ENCODE results near the gene IL5.
"Not testable (repeated sequence)": the region's sequence is repeated elsewhere in the genome, so short reads cannot be mapped to it uniquely, and the experiment has no call there.

IL5 gene

DNA sequence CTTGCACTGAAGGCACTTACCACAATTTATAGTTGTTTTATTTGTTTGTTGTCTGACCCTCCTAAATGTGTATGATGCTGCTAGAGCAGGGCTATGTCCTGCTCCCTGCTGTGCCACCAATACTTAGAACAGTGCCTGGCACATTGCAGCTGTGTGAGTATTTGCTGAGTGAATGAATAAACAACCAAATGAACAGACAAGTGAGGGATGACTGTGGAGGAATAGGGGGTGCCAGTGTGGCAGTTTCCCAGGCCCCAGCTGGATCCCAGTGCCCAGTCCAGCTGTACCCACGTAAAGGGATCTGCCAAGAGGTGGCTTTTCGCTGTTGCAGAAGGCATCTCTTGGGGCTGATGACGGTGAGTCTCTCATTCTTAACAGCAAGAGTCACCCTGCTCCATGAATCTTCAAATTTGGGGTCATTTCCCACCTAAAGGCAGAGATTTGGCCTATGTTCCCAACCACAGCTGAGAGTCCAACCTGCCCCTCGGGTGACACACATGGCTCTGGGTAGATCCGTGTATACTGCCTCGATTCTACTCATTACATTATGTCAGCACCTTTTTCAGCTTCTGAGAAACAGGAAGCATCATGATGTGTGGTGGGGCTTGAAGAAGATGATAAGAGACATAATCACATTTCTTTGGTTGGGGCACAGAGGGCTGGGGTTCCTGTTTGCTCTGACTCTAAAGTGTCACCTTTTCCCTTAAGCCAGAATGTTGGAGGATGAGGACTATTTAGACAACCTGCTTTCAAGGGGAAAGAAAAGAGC lies 14.3 kb downstream of the IL5 start:
- peak; percentile 49 for DNase-seq

- no peak for DNase-seq
Observed at GRCh38 chr5:132528021-132528420, 15.3 kb downstream of the IL5 start.

GRCh38 chr5:132526974-132527564 lies 16.3 kb downstream of the IL5 start:
- DNase-seq: no peak

DNA sequence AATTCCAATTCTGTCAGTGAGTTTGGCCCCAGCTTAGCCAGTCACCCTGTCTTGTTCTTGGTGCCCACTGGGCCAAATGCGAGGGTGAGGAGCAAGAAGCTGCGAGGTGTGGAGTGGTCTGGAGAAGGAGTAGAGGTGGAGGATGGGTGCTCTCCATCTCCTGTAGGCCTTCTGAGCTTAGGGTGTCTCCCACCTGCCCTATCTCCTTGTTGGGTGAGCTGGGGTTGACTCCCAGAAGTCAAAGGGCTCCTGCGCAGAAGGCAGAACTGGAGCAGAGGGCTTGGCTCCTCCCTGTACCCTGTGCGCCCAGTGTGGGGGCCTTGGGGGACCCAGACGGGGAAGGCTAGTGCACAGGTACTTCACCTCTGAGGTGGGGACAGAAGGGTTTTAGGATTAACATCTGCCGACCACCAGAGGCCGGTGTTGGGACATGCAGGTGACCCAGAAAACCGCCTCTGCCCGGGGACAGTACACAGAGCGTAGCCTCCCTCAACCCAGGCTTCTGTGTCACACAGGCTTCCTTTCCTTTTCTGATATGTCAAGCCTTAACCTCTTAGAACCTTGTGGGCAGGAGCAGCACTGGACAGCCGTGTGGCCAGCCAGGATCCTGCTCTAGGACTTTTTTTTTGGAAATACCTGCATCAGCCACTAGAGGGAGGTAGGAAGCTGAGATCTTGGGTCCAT lies 16.9 kb downstream of the IL5 start:
- DNase-seq: peak; percentile 65

DNA sequence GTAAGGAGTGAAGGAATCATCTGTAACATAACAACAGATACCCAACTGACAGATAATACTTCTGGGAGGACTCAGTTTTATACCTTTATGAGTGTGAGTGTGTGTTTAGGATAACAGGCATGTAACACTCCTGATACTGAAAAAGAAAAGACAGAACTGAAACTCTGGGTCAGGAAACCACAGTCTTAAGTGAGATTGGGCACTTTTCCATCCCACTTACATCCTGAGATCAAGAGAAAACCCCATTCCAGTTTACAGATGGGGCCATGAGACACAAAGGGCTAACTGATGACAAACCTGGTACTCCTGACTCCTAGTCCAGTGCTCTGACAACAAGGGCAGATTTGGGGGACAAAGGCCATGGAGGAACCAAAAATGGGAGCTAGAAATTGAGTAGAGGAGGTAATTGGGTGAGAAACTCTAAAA lies 18.0 kb downstream of the IL5 start:
- DNase-seq: peak; percentile 60

DNA sequence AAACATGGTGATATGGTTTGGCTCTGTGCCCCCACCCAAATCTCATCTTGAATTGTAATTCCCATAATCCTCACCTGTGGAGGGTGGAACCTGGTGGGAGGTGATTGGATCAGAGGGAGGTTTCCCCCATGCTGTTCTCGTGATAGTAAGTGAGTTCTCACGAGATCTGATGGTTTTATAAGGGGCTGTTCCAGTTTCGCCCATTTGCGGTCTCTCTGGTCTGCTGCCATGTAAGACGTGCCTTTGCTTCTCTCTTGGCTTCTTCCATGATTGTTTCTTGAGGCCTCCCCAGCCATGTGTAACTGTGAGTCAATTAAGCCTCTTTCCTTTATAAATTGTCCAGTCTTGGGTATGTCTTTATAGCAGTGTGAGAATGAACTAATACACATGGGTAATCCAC lies 18.4 kb downstream of the IL5 start:
- not testable (repeated sequence) for DNase-seq

- DNase-seq: not testable (repeated sequence)
Observed at GRCh38 chr5:132522067-132522466, 21.3 kb downstream of the IL5 start.

DNA sequence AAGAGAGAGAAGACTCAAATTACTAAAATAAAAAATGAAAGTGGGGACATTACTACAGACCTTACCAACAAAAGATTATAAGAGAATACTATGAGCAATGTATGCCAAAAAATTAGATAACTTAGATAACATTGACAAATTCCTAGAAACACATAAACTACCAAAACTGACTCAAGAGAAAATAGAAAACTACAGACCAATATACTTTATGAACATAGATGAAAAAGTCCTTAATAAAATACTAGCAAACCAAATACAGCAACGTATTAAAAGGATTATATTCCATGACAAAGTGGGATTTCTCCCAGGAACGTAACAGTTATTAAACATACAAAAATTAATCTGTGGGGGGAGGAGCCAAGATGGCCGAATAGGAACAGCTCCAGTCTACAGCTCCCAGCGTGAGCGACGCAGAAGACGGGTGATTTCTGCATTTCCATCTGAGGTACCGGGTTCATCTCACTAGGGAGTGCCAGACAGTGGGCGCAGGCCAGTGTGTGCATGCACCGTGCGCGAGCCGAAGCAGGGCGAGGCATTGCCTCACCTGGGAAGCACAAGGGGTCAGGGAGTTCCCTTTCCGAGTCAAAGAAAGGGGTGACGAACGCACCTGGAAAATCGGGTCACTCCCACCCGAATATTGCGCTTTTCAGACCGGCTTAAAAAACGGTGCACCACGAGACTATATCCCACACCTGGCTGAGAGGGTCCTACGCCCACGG lies 29.5 kb downstream of the IL5 start:
- not testable (repeated sequence) for DNase-seq

GRCh38 chr5:132510076-132510475 lies 33.2 kb downstream of the IL5 start:
- DNase-seq: no peak

GRCh38 chr5:132506094-132506692 lies 37.1 kb downstream of the IL5 start:
- DNase-seq: peak; percentile 44

- DNase-seq: no peak
Observed at GRCh38 chr5:132505641-132506040, 37.7 kb downstream of the IL5 start.

GRCh38 chr5:132504746-132505145 lies 38.6 kb downstream of the IL5 start:
- no peak for DNase-seq

DNA sequence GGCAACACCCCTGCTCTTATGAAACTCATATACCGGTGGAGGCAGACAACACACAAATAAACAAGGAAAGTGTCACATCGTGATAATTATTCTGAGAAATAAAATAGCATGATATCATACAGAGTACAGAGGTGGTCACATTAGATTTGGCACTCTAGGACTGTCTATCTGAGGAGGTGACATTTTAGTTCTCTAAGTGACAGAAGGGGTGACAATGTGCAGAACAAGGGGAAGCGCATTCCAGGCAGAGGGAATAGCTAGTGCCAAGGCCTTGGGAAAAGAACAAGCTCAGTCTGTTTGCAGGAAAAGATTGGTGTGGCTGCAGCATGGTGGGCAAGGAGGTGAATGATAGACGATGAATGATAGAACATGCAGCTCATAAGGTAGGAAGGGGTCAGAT lies 40.1 kb downstream of the IL5 start:
- no peak for DNase-seq

DNA sequence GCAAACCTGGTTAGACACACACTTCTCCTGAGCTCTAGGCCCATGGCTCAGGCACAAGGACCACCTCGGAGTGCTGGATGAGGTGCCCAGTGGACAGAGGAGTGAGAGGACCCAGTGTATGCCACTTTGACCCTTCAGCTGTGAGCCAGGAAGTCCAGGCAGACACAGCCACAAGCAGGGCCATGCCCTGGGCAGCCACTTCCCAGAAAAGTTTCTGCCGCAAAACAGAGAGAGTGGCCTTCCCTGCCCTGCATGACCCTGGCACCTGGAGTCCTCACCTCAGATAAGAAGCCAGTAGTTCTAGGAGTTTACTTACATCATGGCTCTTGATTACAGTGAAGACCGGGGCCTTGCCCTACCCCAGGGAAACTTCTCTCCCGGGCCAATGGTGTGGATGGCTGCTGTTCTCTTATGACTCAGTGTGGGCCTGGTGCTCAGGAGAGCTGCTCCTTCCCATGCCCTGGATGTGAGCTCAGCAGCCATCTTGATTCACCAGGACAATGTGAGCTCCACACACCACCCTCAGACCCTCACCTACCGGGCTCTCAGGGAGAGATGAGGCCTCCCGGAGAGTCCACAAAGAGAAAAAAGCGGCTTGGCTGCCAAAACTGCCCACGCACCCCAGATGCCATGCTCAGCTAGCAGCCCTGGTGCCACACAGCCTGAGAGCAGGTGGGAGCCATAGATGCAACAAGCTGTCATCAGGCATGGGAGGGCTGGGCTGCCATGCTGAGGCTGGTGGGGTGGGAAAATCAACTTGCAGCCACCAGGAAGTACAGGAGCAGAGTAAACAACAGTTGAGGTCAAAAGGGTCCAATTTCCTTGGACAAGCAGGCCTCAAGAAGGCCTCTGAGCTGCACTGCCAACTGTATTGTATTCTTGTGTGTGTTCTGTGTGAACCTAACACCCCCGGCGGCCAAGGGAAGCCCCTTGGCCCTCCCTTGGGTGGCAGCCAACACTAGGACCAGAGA lies 41.1 kb downstream of the IL5 start:
- DNase-seq: no peak

DNA sequence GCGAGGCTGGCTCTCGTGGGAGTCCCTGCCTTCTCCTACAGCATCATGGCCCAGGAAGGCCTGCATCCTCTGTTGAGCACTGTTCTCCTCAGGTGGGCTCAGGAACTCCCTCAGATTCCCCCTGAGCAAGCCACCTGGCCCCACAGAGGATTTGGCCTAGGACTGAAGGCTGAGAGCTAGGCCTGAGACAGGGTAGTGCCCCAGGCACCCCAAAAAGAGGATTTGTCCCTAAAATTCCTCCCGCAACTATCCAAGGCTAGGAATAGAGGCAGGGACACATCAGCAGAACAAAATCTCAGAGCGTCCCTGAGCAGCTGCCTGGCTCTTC lies 41.7 kb downstream of the IL5 start:
- no peak for DNase-seq

- peak; percentile 85 for DNase-seq
Observed at GRCh38 chr5:132500931-132501628, 42.2 kb downstream of the IL5 start.

DNA sequence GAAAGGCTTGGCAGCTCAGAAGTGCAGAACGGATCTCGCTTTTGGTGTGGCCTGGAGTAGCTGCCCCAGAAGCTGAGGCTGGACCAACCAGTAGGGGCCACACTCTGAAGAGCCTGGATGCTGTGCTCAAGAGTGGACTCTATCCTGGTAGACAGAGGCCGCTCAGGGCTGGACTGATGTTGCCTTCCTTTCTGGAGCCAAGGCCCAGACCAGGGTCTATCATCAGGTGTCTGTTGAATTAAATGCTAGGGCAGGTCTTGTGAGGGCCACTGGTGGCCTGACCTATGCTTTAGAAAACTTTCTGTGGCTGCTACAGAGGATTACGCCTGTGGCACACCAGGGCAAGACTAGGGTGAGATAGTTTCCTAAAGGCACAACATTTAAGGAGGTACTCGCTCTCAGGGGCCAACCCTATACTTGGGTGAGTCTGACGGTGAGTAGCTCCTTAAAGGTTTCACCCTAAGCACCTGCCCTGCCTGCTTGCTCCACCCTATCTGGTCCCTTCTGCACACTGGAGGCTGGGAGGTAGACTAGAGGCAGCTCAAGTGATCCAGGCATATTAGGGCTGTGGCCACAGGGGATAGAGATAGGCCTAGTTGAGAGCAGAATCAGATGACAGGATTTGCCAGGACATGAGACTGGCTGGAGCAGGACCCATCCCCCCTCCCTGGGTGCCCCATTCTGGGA lies 42.9 kb downstream of the IL5 start:
- peak; percentile 1 for DNase-seq

DNA sequence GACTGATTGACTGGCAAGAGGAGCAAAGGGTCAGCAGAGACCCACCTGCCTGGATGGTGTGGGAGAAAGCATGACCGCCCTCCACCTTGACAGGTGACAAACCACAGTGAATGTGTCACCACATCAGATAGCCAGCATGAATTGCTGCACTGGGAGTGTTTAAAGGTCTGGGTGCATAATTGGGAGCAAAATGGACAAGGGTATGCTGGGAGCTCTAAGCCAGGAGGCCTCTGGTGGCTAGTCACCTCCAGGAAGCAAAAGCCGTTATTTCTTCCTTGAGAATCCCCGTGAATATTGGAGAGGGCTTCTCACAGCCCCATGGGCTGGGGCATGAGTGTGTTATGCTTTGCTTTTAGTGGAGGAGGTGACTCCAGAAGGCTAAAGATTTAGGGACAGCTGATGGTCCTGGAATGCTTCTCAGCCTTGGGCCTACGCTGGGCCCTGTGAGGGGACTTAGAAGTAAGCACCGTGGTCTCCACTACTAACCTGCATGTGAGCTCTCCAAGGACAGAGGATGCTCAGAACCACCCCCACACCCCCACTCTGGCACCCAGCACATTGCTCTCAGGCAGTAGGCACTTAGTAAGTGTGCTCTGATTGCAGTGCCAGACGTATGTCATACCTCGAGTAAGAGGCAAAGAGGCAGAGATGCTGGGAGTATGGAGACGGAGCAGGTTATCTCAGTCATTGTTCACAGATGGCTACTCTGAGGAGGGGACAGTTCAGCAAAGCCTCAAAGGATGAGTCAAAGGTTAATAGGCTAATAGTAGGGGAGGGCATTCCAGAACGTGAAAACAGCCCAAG lies 43.7 kb downstream of the IL5 start:
- no peak for DNase-seq

- no peak for DNase-seq
Observed at GRCh38 chr5:132498686-132499271, 44.5 kb downstream of the IL5 start.

Measured in activated CD4-positive, alpha-beta T cell treated with anti-CD3 and anti-CD28 coated beads, Interleukin-2, Interleukin-6, amounts not matched to agents 100 ng/mL and 50 ng/mL, durations not matched to agents 16 hours and 8 hours (primary cell).